Measurements from ENCODE around the gene ZFAND3. TPM values are rescaled to one million over a fixed set of nuclear protein-coding genes. Genes with fewer than 3 reads are reported as not detected.

Gene ZFAND3
- total RNA-seq, 1 experiment from 2014 or later = 22.2 TPM

DNA sequence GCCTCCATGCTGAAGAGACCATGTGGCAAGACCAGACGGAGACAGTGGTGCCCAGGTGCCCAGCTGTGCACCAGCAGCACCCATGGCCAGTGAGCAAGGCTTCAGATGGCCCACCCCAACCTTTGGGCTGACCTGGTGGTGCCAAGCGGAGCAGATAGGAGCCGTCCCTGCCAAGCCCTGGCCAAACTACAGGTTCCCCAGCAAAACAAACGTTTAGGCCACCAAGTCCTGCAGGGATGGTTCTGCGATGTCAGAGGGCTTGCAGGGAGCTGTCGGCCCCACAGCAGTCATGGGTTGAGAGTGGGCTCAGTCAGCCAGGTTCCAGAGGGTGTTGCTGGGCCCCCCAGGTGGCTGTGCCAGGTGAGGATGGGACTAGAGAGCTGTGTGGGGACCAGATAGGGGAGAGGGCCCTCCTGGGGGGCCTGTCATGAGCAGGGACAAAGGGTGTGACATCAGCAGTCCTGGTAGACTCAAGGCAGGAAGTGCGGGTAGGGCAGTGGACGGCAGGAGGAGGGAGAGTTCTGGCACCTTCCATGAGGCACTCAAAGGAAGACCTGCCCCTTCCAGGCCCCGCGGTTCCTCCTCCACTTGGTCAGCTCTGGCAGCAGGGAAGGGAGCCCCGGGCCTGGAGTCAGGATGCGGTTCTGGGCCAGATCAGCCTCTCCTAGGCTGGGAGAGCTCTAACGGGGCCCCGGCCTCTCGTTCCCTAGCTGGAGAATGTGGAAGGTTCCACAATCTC, 342.4 kb downstream of the ZFAND3 start:
- no peaks in the 10 kb centered on the region for H3K27me3 ChIP-seq (ENCODE audit: low read length)
- H3K27ac ChIP-seq (ENCODE audit: low read length) = no peak overlapping the region
- POLR2A ChIA-PET (ENCODE audit: unreplicated experiment) = no interaction called here
- H3K9me3 ChIP-seq (ENCODE audit: low read length) = no peaks in the 10 kb centered on the region
- no peaks in the 10 kb centered on the region for H4K20me1 ChIP-seq (ENCODE audit: low read length)
- no peak for ATAC-seq
- H3K36me3 ChIP-seq (ENCODE audit: low read depth, low read length) = no peaks in the 10 kb centered on the region
- CTCF ChIA-PET = no interaction called here
- H3F3A ChIP-seq (ENCODE audit: low read length, unreplicated experiment) = no peaks in the 10 kb centered on the region
- intact Hi-C loops (cut with micrococcal nuclease) = no loop called here
- DNase-seq = no peak
- H3K79me2 ChIP-seq (ENCODE audit: low read length) = no peaks in the 10 kb centered on the region
- H2AFZ ChIP-seq (ENCODE audit: low read length) = no peak overlapping the region
- H3K4me3 ChIP-seq (ENCODE audit: low read length) = no peak overlapping the region
- no TSS peak for BruUV-seq (replicated peaks)
- no peak for TF ChIP-seq EZH2phosphoT487 (IDR thresholded peaks at IDR 0.05; ENCODE audit: borderline replicate concordance, low read length)
- TF ChIP-seq, protein P1, sequence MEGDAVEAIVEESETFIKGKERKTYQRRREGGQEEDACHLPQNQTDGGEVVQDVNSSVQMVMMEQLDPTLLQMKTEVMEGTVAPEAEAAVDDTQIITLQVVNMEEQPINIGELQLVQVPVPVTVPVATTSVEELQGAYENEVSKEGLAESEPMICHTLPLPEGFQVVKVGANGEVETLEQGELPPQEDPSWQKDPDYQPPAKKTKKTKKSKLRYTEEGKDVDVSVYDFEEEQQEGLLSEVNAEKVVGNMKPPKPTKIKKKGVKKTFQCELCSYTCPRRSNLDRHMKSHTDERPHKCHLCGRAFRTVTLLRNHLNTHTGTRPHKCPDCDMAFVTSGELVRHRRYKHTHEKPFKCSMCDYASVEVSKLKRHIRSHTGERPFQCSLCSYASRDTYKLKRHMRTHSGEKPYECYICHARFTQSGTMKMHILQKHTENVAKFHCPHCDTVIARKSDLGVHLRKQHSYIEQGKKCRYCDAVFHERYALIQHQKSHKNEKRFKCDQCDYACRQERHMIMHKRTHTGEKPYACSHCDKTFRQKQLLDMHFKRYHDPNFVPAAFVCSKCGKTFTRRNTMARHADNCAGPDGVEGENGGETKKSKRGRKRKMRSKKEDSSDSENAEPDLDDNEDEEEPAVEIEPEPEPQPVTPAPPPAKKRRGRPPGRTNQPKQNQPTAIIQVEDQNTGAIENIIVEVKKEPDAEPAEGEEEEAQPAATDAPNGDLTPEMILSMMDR (conservative IDR thresholded peaks at IDR 0.05; ENCODE audit: low read depth, low read length) = no peak
- no peak for TF ChIP-seq EZH2 (IDR thresholded peaks at IDR 0.05; ENCODE audit: low read length, unreplicated experiment)
- H3K4me2 ChIP-seq (ENCODE audit: low read length) = no peak overlapping the region
- no peak overlapping the region for H3K9ac ChIP-seq (ENCODE audit: low read length)
- H3K9me2 ChIP-seq (replicated peaks; ENCODE audit: low read length) = no peaks in the 10 kb centered on the region
- H3K4me1 ChIP-seq (ENCODE audit: insufficient read depth, low read length) = no peaks in the 10 kb centered on the region

DNA sequence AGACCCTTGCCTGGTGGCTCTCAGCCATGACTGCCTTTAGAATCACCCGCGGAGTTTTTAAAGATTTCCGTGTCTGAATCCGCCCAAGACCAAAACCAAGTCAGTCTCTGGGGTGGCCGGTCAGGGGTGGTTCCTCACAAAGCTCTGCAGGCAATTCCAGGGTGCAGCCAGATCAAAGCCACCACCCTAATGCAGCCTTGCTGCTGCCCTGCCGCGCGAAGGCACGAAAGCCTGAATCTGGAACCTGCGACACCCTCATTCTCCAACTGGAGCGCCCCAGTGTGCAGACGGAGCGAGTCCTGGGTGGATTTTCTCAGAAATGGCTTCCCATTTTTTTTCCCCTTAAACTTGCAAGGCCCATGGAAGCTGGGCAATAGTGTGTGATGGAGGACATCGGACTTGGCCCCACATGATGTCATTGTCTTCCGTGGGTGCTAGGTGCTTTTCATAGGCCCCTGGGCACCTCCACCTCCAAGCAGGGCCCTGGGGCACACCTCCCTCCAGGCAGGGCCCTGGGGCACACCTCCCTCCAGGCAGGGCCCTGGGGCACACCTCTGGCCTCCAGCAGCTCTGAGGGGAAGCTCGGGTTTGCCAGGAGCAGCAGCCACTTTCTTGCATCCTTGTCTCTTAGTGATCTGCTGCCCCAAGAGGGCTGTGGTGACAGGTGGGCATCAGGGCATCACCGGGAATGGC, 343.1 kb downstream of the ZFAND3 start:
- Histone ChIP-seq H3K9ac (ENCODE audit: low read length) (no peak overlapping the region), H3K27ac (ENCODE audit: low read length) (no peak overlapping the region), H4K20me1 (ENCODE audit: low read length) (no peaks in the 10 kb centered on the region), H3K79me2 (ENCODE audit: low read length) (no peaks in the 10 kb centered on the region), H3K4me3 (ENCODE audit: low read length) (no peak overlapping the region), H3K9me3 (ENCODE audit: low read length) (no peaks in the 10 kb centered on the region), H3K27me3 (ENCODE audit: low read length) (no peaks in the 10 kb centered on the region), H3K9me2 (replicated peaks; ENCODE audit: low read length) (no peaks in the 10 kb centered on the region), H3K4me1 (ENCODE audit: insufficient read depth, low read length) (no peaks in the 10 kb centered on the region), H3K36me3 (ENCODE audit: low read depth, low read length) (no peaks in the 10 kb centered on the region), H3F3A (ENCODE audit: low read length, unreplicated experiment) (no peaks in the 10 kb centered on the region), H3K4me2 (ENCODE audit: low read length) (no peak overlapping the region), H2AFZ (ENCODE audit: low read length) (no peak overlapping the region)
- ChIA-PET CTCF (no interaction called here), POLR2A (ENCODE audit: unreplicated experiment) (no interaction called here)
- no peak for DNase-seq
- ATAC-seq = no peak
- BruUV-seq (replicated peaks) = no TSS peak
- TF ChIP-seq, protein P1 (conservative IDR thresholded peaks at IDR 0.05; ENCODE audit: low read depth, low read length) = no peak
- no peak for TF ChIP-seq EZH2phosphoT487 (IDR thresholded peaks at IDR 0.05; ENCODE audit: borderline replicate concordance, low read length)
- no peak for TF ChIP-seq EZH2 (IDR thresholded peaks at IDR 0.05; ENCODE audit: low read length, unreplicated experiment)
- intact Hi-C loops (cut with micrococcal nuclease) = no loop called here

Data from PC-3 (cell line).